Hepatocyte (in vitro differentiated cells): Measurements from ENCODE around the gene BCKDHB. TPM values are rescaled to one million over a fixed set of nuclear protein-coding genes. Genes with fewer than 3 reads are reported as not detected.
"Not testable (repeated sequence)": the region's sequence is repeated elsewhere in the genome, so short reads cannot be mapped to it uniquely, and the experiment has no call there.

Source experiments
- DNase-seq: peaks from one replicate; pipeline ENCODE4 v3.0.0-alpha.2; 2016; ENCODE audit warnings: low spot score
- H2AFZ ChIP-seq: fragments of 200-600 bp; sonication (generic); 2 replicates; pipeline ENCODE4 v1.6.0; 2016; ENCODE audit warnings: antibody characterized with exemption, mild to moderate bottlenecking
- H3K27ac ChIP-seq: fragments of 200-600 bp; sonication (generic); 2 replicates; pipeline ENCODE4 v1.5.1; 2016; ENCODE audit warnings: mild to moderate bottlenecking
- H3K27me3 ChIP-seq: fragments of 200-600 bp; sonication (generic); 2 replicates; pipeline ENCODE4 v1.6.1; 2016
- H3K36me3 ChIP-seq: fragments of 200-600 bp; sonication (generic); replicated peaks from 2 replicates; pipeline ENCODE4 v1.5.1; 2016; ENCODE audit warnings: low read depth; ENCODE audit not compliant: insufficient read depth
- H3K4me1 ChIP-seq: fragments of 200-600 bp; sonication (generic); 2 replicates; pipeline ENCODE4 v1.5.1; 2016; ENCODE audit warnings: mild to moderate bottlenecking, moderate library complexity; ENCODE audit not compliant: insufficient read depth
- H3K4me2 ChIP-seq: fragments of 200-600 bp; sonication (generic); 2 replicates; pipeline ENCODE4 v1.6.0; 2016
- H3K4me3 ChIP-seq: fragments of 200-600 bp; sonication (generic); 2 replicates; pipeline ENCODE4 v1.5.1; 2016; ENCODE audit warnings: mild to moderate bottlenecking
- H3K79me2 ChIP-seq: fragments of 200-600 bp; sonication (generic); 2 replicates; pipeline ENCODE4 v1.6.0; 2017; ENCODE audit warnings: mild to moderate bottlenecking
- H3K9me2 ChIP-seq: fragments of 200-600 bp; sonication (generic); replicated peaks from 2 replicates; pipeline ENCODE4 v1.6.0; 2017; ENCODE audit warnings: mild to moderate bottlenecking; ENCODE audit not compliant: insufficient read depth
- H3K9me3 ChIP-seq: fragments of 200-600 bp; sonication (generic); 2 replicates; pipeline ENCODE4 v1.5.1; 2016; ENCODE audit warnings: low read depth, mild to moderate bottlenecking
- H4K20me1 ChIP-seq: fragments of 200-600 bp; sonication (generic); 2 replicates; pipeline ENCODE4 v1.6.0; 2016; ENCODE audit warnings: mild to moderate bottlenecking; ENCODE audit not compliant: insufficient read depth, poor library complexity, severe bottlenecking
- CTCF ChIP-seq: fragments of 200-600 bp; sonication (generic); IDR thresholded peaks from 2 replicates; pipeline ENCODE4 v1.5.1; 2016; ENCODE audit warnings: antibody characterized with exemption, mild to moderate bottlenecking; ENCODE audit not compliant: poor library complexity
- EZH2 ChIP-seq: fragments of 200-600 bp; sonication (generic); IDR thresholded peaks from 2 replicates; pipeline ENCODE4 v1.6.1; 2016; ENCODE audit warnings: antibody characterized with exemption, mild to moderate bottlenecking, borderline replicate concordance
- EZH2phosphoT487 ChIP-seq: fragments of 200-600 bp; sonication (generic); IDR thresholded peaks from one replicate; pipeline ENCODE4 v1.6.1; 2018; ENCODE audit warnings: antibody characterized with exemption, mild to moderate bottlenecking, low read depth, moderate library complexity; ENCODE audit not compliant: unreplicated experiment, severe bottlenecking
- WGBS: methylation state at CpG from one replicate; pipeline ENCODE4 v1.1.6; 2016; ENCODE audit warnings: low lambda C conversion rate; ENCODE audit errors: missing lambda C conversion rate; 5-methylcytosine and 5-hydroxymethylcytosine counted together
- polyA plus RNA-seq: library from polyadenylated mRNA; unstranded; fragments of >200 nt; fragmentation: Nextera tagmentation; extraction: Ambion mirVana; gene quantifications from 2 replicates; pipeline ENCODE4 v1.2.1, GENCODE V29; 2016
- total RNA-seq: library from RNA; depleted of rRNA; stranded (reverse); fragments of >200 nt; gene quantifications from 2 replicates; pipeline ENCODE4 v1.2.3, GENCODE V29; 2014

The BCKDHB gene
- total and polyA plus RNA-seq, 2 experiments from 2014 or later: 28.7 to 32.0 TPM

GRCh38 chr6:80234908-80235307 lies 128.4 kb downstream of the BCKDHB start:
- WGBS: 97% methylated on average over 1 of the region's 1 CpG
- Histone ChIP-seq H2AFZ (no peak overlapping the region), H3K9me2 (no peaks in the 10 kb centered on the region), H3K4me2 (no peak overlapping the region), H3K4me3 (no peak overlapping the region), H4K20me1 (no peaks in the 10 kb centered on the region), H3K27me3 (no peaks in the 10 kb centered on the region), H3K9me3 (no peaks in the 10 kb centered on the region), H3K36me3 (no peaks in the 10 kb centered on the region), H3K4me1 (no peaks in the 10 kb centered on the region), H3K27ac (no peak overlapping the region), H3K79me2 (no peaks in the 10 kb centered on the region)
- no peak for TF ChIP-seq CTCF
- TF ChIP-seq EZH2phosphoT487: no peak
- no peak for TF ChIP-seq EZH2
- DNase-seq: no peak

DNA sequence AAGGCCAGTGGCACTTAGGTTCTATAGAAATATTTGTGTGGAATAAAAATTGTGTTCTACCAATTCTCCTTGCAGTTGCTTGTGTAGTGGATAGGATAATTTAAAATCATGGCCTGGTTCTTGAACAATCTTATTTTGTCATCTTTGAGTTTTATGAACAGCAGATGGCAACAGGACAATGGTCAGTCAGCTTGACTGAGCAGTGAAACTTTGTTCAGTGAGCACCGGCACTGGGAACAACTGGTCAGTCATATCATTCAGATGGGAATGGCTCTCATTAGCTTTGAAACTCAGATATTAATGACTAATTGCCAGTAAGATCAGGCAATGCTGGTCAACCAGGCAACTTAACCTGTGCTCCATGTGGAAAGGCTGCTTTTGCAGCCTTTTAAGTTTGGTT lies 129.2 kb downstream of the BCKDHB start:
- no peaks in the 10 kb centered on the region for H3K9me3 ChIP-seq
- no peaks in the 10 kb centered on the region for H3K36me3 ChIP-seq
- DNase-seq: no peak
- no peaks in the 10 kb centered on the region for H3K79me2 ChIP-seq
- H3K4me1 ChIP-seq: no peaks in the 10 kb centered on the region
- WGBS: 85% methylated on average over 1 of the region's 1 CpG
- TF ChIP-seq EZH2 (no peak), CTCF (no peak), EZH2phosphoT487 (no peak)
- H4K20me1 ChIP-seq: no peaks in the 10 kb centered on the region
- H3K9me2 ChIP-seq: no peaks in the 10 kb centered on the region
- no peak overlapping the region for H3K4me3 ChIP-seq
- H3K4me2 ChIP-seq: no peak overlapping the region
- H3K27ac ChIP-seq: no peak overlapping the region
- H2AFZ ChIP-seq: no peak overlapping the region
- no peaks in the 10 kb centered on the region for H3K27me3 ChIP-seq

- H3K79me2 ChIP-seq, H3K9me3 ChIP-seq, H3K4me3 ChIP-seq, H3K27me3 ChIP-seq, H4K20me1 ChIP-seq, DNase-seq, H3K4me1 ChIP-seq, H3K9me2 ChIP-seq, H3K36me3 ChIP-seq, H2AFZ ChIP-seq, H3K4me2 ChIP-seq, H3K27ac ChIP-seq: not testable (repeated sequence)
- WGBS: 98% methylated on average over 2 of the region's 2 CpGs
Observed at GRCh38 chr6:80238754-80239153, 132.3 kb downstream of the BCKDHB start.

- WGBS: 83% methylated on average over 2 of the region's 2 CpGs
Observed at GRCh38 chr6:80245043-80245442, 138.6 kb downstream of the BCKDHB start.

More at GRCh38 chr6:80245043-80245442, 138.6 kb downstream of the BCKDHB start:
- H3K27ac ChIP-seq: no peak overlapping the region
- H3K4me3 ChIP-seq: no peak overlapping the region
- no peaks in the 10 kb centered on the region for H3K9me3 ChIP-seq
- no peaks in the 10 kb centered on the region for H3K36me3 ChIP-seq
- TF ChIP-seq CTCF (no peak), EZH2phosphoT487 (no peak), EZH2 (no peak)
- no peak for DNase-seq
- H3K9me2 ChIP-seq: no peaks in the 10 kb centered on the region
- no peaks in the 10 kb centered on the region for H3K4me1 ChIP-seq
- H3K4me2 ChIP-seq: no peak overlapping the region
- H4K20me1 ChIP-seq: no peaks in the 10 kb centered on the region
- H2AFZ ChIP-seq: no peak overlapping the region
- H3K27me3 ChIP-seq: no peaks in the 10 kb centered on the region
- peaks cover 4% of the 10 kb centered on the region for H3K79me2 ChIP-seq
